HCT116 (cell line): ENCODE measurements around the gene ZNF516.

Experiments used
- ELF1 ChIP-seq: IDR thresholded peaks from 2 replicates; pipeline ENCODE4 v1.6.1; 2012; ENCODE audit warnings: low read depth, borderline replicate concordance
- POLR2A ChIP-seq: IDR thresholded peaks from 2 replicates; pipeline ENCODE4 v1.7.0; 2011; ENCODE audit warnings: borderline replicate concordance; ENCODE audit not compliant: insufficient read depth, insufficient read length; ENCODE audit errors: extremely low read depth
- YY1 ChIP-seq: IDR thresholded peaks from 2 replicates; pipeline ENCODE4 v1.6.1; 2011; ENCODE audit warnings: low read length, low read depth, moderate library complexity, mild to moderate bottlenecking; ENCODE audit not compliant: insufficient replicate concordance; ENCODE audit errors: extremely low read depth
- TF ChIP-seq, protein P1 (sequence below), 3 experiments: fragments of 200-600 bp in 1 of 3; sonication (generic) in 1 of 3; IDR thresholded peaks in 2 of 3; conservative IDR thresholded peaks in 1 of 3; 2 replicates each; pipeline ENCODE4 v1.5.1; 2012 to 2017; ENCODE audit warnings: low read depth in 2 of 3, low read length in 2 of 3, antibody characterized with exemption in 1 of 3, borderline replicate concordance in 1 of 3, control low read depth in 1 of 3, mild to moderate bottlenecking in 1 of 3, mixed read lengths in 1 of 3, mixed run types in 1 of 3, moderate library complexity in 1 of 3; ENCODE audit not compliant: insufficient read depth in 1 of 3

DNA sequence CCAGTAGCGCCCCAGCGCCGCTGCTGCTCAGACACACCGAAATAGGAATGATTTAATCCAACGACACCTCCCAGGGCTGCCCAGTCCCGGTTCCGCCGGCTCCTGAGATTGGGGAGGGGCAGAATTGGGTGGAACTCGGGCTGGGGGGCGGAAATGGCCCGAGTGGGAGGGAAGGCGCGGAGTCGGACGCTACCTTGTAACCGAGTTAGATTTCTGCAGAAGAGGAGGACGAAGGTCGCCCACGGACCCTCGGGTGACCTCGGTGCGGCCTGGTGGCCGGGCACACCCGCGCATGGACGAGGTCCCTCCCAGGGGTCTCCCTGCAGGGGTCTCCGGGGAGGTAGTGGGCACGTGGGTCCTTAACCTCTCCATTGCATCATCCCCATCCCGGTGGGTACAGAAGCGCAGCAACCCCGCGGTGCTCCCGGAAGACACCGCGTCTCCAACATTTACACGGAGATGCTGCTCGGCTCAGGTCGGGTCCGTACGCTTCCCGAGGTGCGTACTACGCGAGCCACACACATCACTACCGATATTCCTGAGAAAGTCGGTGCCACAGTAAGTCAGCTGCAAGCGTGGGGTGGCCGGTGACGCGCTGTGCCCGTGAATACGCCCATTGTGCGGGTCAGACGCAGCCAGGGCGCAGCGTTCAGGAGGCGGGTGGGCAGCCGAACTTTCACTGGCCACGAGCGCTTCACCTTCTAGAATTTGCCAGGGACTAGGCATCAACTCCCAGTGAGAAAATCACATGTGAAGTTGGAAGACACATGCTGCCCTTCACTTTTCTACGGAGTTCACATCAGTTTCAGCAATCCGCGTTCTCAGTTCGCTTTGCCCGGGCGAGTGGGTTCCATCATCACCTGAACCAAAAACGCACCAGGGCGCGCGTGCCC, 3.0 kb downstream of the ZNF516 start:
- TF ChIP-seq, protein P1, sequence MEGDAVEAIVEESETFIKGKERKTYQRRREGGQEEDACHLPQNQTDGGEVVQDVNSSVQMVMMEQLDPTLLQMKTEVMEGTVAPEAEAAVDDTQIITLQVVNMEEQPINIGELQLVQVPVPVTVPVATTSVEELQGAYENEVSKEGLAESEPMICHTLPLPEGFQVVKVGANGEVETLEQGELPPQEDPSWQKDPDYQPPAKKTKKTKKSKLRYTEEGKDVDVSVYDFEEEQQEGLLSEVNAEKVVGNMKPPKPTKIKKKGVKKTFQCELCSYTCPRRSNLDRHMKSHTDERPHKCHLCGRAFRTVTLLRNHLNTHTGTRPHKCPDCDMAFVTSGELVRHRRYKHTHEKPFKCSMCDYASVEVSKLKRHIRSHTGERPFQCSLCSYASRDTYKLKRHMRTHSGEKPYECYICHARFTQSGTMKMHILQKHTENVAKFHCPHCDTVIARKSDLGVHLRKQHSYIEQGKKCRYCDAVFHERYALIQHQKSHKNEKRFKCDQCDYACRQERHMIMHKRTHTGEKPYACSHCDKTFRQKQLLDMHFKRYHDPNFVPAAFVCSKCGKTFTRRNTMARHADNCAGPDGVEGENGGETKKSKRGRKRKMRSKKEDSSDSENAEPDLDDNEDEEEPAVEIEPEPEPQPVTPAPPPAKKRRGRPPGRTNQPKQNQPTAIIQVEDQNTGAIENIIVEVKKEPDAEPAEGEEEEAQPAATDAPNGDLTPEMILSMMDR (IDR thresholded peaks at IDR 0.05 in 2 of 3, conservative IDR thresholded peaks at IDR 0.05 in 1 of 3; ENCODE audit: borderline replicate concordance in 1 of 3, insufficient read depth in 1 of 3, low read depth in 2 of 3, low read length in 2 of 3) = no peak
- peak; percentile 0 for TF ChIP-seq POLR2A
- TF ChIP-seq ELF1 = no peak
- TF ChIP-seq YY1 = no peak
